ENCODE measurements around the gene FALEC. TPM values are rescaled to one million over a fixed set of nuclear protein-coding genes. Genes with fewer than 3 reads are reported as not detected.
A peak's percentile ranks its signal among the peaks of the same experiment; 100 is the strongest.

Gene FALEC
- total RNA-seq, 2 donors from 2014 or later = 0.70 to 1.6 TPM

DNA sequence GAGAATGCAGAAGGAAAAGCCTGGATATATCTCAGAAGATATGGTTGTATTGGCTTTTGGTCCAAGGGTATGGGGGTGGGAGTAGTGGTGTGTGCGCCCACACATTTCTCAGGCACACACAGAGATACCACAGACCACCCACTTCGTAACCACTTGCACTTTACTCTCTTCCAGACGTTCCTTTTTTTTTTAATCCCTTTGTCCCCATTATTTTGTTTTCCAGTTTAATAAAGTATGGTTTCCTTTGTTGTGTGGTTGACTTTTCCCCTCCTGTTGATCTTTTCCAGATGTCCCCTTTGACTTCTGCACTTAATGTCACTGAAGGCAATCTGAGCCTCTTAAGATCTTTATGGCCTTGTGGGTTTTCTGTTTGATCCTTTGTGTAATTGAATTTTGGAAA is 38.8 kb upstream of the FALEC start:
- no peak overlapping the region for H3K4me3 Mint-ChIP-seq
- H3K36me3 ChIP-seq (ENCODE audit: control insufficient read depth, insufficient read depth, low read length) = peaks cover 15% of the 10 kb centered on the region
- no peak overlapping the region for H3K4me3 ChIP-seq (ENCODE audit: low read length)
- TF ChIP-seq, protein P1, sequence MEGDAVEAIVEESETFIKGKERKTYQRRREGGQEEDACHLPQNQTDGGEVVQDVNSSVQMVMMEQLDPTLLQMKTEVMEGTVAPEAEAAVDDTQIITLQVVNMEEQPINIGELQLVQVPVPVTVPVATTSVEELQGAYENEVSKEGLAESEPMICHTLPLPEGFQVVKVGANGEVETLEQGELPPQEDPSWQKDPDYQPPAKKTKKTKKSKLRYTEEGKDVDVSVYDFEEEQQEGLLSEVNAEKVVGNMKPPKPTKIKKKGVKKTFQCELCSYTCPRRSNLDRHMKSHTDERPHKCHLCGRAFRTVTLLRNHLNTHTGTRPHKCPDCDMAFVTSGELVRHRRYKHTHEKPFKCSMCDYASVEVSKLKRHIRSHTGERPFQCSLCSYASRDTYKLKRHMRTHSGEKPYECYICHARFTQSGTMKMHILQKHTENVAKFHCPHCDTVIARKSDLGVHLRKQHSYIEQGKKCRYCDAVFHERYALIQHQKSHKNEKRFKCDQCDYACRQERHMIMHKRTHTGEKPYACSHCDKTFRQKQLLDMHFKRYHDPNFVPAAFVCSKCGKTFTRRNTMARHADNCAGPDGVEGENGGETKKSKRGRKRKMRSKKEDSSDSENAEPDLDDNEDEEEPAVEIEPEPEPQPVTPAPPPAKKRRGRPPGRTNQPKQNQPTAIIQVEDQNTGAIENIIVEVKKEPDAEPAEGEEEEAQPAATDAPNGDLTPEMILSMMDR (conservative IDR thresholded peaks at IDR 0.05) = no peak
- no peak overlapping the region for H3K9ac ChIP-seq (ENCODE audit: extremely low read depth, low read length, poor library complexity, severe bottlenecking)
- peaks cover 16% of the 10 kb centered on the region for H3K36me3 Mint-ChIP-seq (ENCODE audit: low read depth)
- H3K9me3 Mint-ChIP-seq = no peaks in the 10 kb centered on the region
- H3K4me1 ChIP-seq (ENCODE audit: control insufficient read depth, insufficient read depth, low read length) = no peaks in the 10 kb centered on the region
- peaks cover 12% of the 10 kb centered on the region for H3K27me3 Mint-ChIP-seq (ENCODE audit: insufficient read depth)
- WGBS, 2 experiments (ENCODE audit: insufficient coverage in 1 of 2, insufficient read length in 1 of 2) = 90% methylated on average over 3 of the region's 3 CpGs; no CpG with 5 or more reads in 1 of the 2 experiments
- peaks cover 4% of the 10 kb centered on the region for H3K4me1 Mint-ChIP-seq
- H3K27me3 ChIP-seq (ENCODE audit: control insufficient read depth, insufficient read depth, low read length, poor library complexity, severe bottlenecking) = peaks cover 6% of the 10 kb centered on the region
- H3K27ac ChIP-seq (ENCODE audit: low read depth, low read length) = peak overlapping the region; percentile 4
- no peak overlapping the region for H3K27ac Mint-ChIP-seq
- no peak for DNase-seq
- H3K9me3 ChIP-seq (ENCODE audit: control insufficient read depth, low read length) = no peaks in the 10 kb centered on the region

- no peak overlapping the region for H3K27ac Mint-ChIP-seq
- WGBS, 2 experiments (ENCODE audit: insufficient coverage in 1 of 2, insufficient read length in 1 of 2) = 88 to 91% methylated on average over 1 of the region's 1 CpG
- H3K4me3 Mint-ChIP-seq = no peak overlapping the region
- DNase-seq = no peak
- Histone ChIP-seq H3K36me3 (ENCODE audit: control insufficient read depth, insufficient read depth, low read length) (peaks cover 9% of the 10 kb centered on the region), H3K9ac (ENCODE audit: extremely low read depth, low read length, poor library complexity, severe bottlenecking) (no peak overlapping the region), H3K27me3 (ENCODE audit: control insufficient read depth, insufficient read depth, low read length, poor library complexity, severe bottlenecking) (peaks cover 6% of the 10 kb centered on the region), H3K9me3 (ENCODE audit: control insufficient read depth, low read length) (no peaks in the 10 kb centered on the region), H3K4me3 (ENCODE audit: low read length) (no peak overlapping the region), H3K4me1 (ENCODE audit: control insufficient read depth, insufficient read depth, low read length) (no peaks in the 10 kb centered on the region), H3K27ac (ENCODE audit: low read depth, low read length) (no peak overlapping the region)
- peaks cover 2% of the 10 kb centered on the region for H3K4me1 Mint-ChIP-seq
- H3K36me3 Mint-ChIP-seq (ENCODE audit: low read depth) = peaks cover 10% of the 10 kb centered on the region
- no peaks in the 10 kb centered on the region for H3K9me3 Mint-ChIP-seq
- TF ChIP-seq, protein P1 (conservative IDR thresholded peaks at IDR 0.05) = no peak
- H3K27me3 Mint-ChIP-seq (ENCODE audit: insufficient read depth) = peaks cover 12% of the 10 kb centered on the region
Observed at GRCh38 chr1:150477320-150477719, 38.2 kb upstream of the FALEC start.

DNA sequence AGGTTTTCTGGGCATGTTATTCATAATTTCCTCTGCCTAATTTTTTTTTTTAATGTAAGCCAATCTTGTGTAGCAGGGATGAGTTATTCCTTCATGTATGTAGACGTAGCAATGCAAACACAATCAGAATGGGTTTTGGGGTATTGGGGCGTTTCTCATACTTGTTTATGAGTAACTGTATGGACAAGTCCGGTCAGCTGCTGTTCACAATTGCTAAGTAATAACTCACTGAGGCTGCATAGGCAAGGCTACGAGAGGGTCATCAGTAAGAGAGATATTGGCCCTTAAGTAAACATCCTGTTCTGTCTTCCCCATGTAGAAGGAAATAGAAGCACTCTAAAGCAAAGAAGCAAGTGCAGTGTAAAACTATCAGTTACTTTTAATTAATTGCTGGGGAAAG is 37.8 kb upstream of the FALEC start:
- no peak overlapping the region for H3K27ac Mint-ChIP-seq

More for the DNA sequence above, 37.8 kb upstream of the FALEC start:
- H3K4me1 ChIP-seq (ENCODE audit: control insufficient read depth, insufficient read depth, low read length) = no peaks in the 10 kb centered on the region
- TF ChIP-seq, protein P1 (conservative IDR thresholded peaks at IDR 0.05) = no peak
- peaks cover 12% of the 10 kb centered on the region for H3K27me3 Mint-ChIP-seq (ENCODE audit: insufficient read depth)
- H3K27ac ChIP-seq (ENCODE audit: low read depth, low read length) = no peak overlapping the region
- no peak overlapping the region for H3K4me3 Mint-ChIP-seq
- H3K9me3 Mint-ChIP-seq = no peaks in the 10 kb centered on the region
- no peak overlapping the region for H3K9ac ChIP-seq (ENCODE audit: extremely low read depth, low read length, poor library complexity, severe bottlenecking)
- no peaks in the 10 kb centered on the region for H3K9me3 ChIP-seq (ENCODE audit: control insufficient read depth, low read length)
- no peak for DNase-seq
- whole genome bisulfite sequencing, 2 experiments (ENCODE audit: insufficient coverage in 1 of 2, insufficient read length in 1 of 2) = 91 to 96% methylated on average over 4 of the region's 4 CpGs
- peaks cover 5% of the 10 kb centered on the region for H3K36me3 ChIP-seq (ENCODE audit: control insufficient read depth, insufficient read depth, low read length)
- H3K36me3 Mint-ChIP-seq (ENCODE audit: low read depth) = peaks cover 6% of the 10 kb centered on the region
- H3K4me3 ChIP-seq (ENCODE audit: low read length) = no peak overlapping the region
- H3K27me3 ChIP-seq (ENCODE audit: control insufficient read depth, insufficient read depth, low read length, poor library complexity, severe bottlenecking) = peaks cover 6% of the 10 kb centered on the region
- H3K4me1 Mint-ChIP-seq = peaks cover 2% of the 10 kb centered on the region

All from endodermal cell (in vitro differentiated cells).